Measurements from ENCODE around the gene MAN2B2. TPM values are rescaled to one million over a fixed set of nuclear protein-coding genes. Genes with fewer than 3 reads are reported as not detected.
A peak's percentile ranks its signal among the peaks of the same experiment; 100 is the strongest.

The MAN2B2 gene
- total RNA-seq, 2 experiments from 2014 or later = 36.1 to 36.7 TPM

DNA sequence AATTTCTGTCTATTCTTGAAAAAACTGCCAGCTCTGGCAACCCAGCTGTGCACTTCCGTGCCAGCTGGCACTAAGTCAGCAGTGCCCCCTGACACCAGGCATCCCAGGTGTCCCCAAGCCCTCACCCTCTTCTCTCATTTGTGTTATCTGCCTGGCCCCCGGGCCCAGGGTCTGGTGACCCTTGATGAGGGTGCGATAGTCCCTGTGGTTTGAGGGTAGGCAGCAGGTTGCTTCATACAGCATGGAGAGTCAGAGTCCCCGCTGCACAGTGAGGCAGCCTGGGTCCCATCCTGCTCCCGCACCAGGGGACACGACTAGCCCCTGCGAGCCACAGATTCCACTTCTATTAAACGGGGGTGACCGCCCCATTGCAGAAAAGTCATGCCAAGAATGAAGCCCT lies 1.9 kb downstream of the MAN2B2 start:
- H3K36me3 Mint-ChIP-seq (ENCODE audit: low read depth) = peaks cover 40% of the 10 kb centered on the region
- H3K27ac Mint-ChIP-seq = peak overlapping the region; percentile 20
- H3K4me3 Mint-ChIP-seq = peak overlapping the region; percentile 58
- H3K4me1 Mint-ChIP-seq = peaks cover 14% of the 10 kb centered on the region
- POLR2A ChIA-PET = interaction anchor here (0.6 kb wide), 1 partner anchor 99 kb away, joined by 4 read pairs; no protein-coding TSS in a partner anchor
- no peak for DNase-seq
- CTCF ChIA-PET = no interaction called here
- H3K27me3 Mint-ChIP-seq = no peaks in the 10 kb centered on the region
- peaks cover 4% of the 10 kb centered on the region for H3K9me3 Mint-ChIP-seq

GRCh38 chr4:6577409-6577808 lies 2.4 kb downstream of the MAN2B2 start:
- Mint-ChIP-seq H3K27ac (no peak overlapping the region), H3K4me1 (peaks cover 14% of the 10 kb centered on the region), H3K9me3 (peaks cover 4% of the 10 kb centered on the region), H3K36me3 (ENCODE audit: low read depth) (peaks cover 44% of the 10 kb centered on the region), H3K4me3 (peak overlapping the region; percentile 58), H3K27me3 (no peaks in the 10 kb centered on the region)
- ChIA-PET CTCF (no interaction called here), POLR2A (no interaction called here)
- no peak for DNase-seq

GRCh38 chr4:6578221-6578620 lies 3.2 kb downstream of the MAN2B2 start:
- Mint-ChIP-seq H3K4me1 (peaks cover 14% of the 10 kb centered on the region), H3K36me3 (ENCODE audit: low read depth) (peaks cover 50% of the 10 kb centered on the region), H3K27me3 (no peaks in the 10 kb centered on the region), H3K4me3 (no peak overlapping the region), H3K27ac (no peak overlapping the region), H3K9me3 (peaks cover 9% of the 10 kb centered on the region)
- ChIA-PET CTCF (no interaction called here), POLR2A (no interaction called here)
- DNase-seq = no peak

- Mint-ChIP-seq H3K36me3 (ENCODE audit: low read depth) (peaks cover 68% of the 10 kb centered on the region), H3K27ac (no peak overlapping the region), H3K9me3 (peaks cover 11% of the 10 kb centered on the region), H3K4me1 (peaks cover 8% of the 10 kb centered on the region), H3K4me3 (no peak overlapping the region), H3K27me3 (no peaks in the 10 kb centered on the region)
- ChIA-PET CTCF (no interaction called here), POLR2A (no interaction called here)
- DNase-seq = no peak
These were observed 5.4 kb downstream of the MAN2B2 start for GRCh38 chr4:6580353-6580752.

DNA sequence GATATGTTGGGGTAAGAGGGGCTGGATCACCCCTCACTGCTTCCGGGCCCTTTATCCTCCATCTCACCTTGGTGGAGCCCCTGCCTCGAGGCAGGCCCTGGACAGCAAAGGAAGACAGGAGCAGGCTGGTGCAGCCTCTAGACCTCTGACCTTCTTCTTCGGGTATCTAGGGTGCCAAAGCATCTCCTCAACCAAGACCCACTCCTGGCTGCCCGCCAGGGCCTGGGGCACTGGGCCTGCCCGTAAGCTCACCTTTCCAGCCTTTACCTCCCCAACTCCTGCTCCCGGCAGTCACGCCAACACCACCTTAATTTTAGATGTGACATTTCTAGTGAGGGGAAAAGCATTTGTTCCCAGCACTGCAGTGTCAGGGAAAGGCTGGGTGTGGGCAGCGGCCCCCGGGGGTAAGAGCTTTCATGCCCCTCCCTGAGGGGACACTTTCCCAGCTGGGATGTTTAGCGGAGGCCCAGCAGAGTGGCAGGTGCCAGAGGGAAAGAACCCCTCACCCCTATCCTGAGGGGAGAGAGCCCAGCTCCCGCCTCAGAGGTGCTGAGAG lies 6.7 kb downstream of the MAN2B2 start:
- POLR2A ChIA-PET = no interaction called here
- no peak overlapping the region for H3K4me3 Mint-ChIP-seq
- peaks cover 11% of the 10 kb centered on the region for H3K9me3 Mint-ChIP-seq
- H3K27me3 Mint-ChIP-seq = no peaks in the 10 kb centered on the region
- no peak for DNase-seq
- H3K4me1 Mint-ChIP-seq = peaks cover 3% of the 10 kb centered on the region
- peaks cover 70% of the 10 kb centered on the region for H3K36me3 Mint-ChIP-seq (ENCODE audit: low read depth)
- CTCF ChIA-PET = interaction anchor here (0.7 to 1.4 kb wide), 2 partner anchors 9 to 11 kb away, joined by 3 to 4 read pairs; no protein-coding TSS in a partner anchor
- H3K27ac Mint-ChIP-seq = no peak overlapping the region

GRCh38 chr4:6582889-6583490 lies 8.0 kb downstream of the MAN2B2 start:
- Mint-ChIP-seq H3K4me1 (peaks cover 3% of the 10 kb centered on the region), H3K36me3 (ENCODE audit: low read depth) (peaks cover 64% of the 10 kb centered on the region), H3K9me3 (peaks cover 11% of the 10 kb centered on the region), H3K27me3 (no peaks in the 10 kb centered on the region), H3K4me3 (no peak overlapping the region), H3K27ac (no peak overlapping the region)
- POLR2A ChIA-PET = no interaction called here
- no peak for DNase-seq
- CTCF ChIA-PET = interaction anchor here (1.2 to 1.4 kb wide), 2 partner anchors 9 to 36 kb away, joined by 3 read pairs; no protein-coding TSS in a partner anchor

- ChIA-PET CTCF (no interaction called here), POLR2A (no interaction called here)
- H3K4me3 Mint-ChIP-seq = no peak overlapping the region
- no peaks in the 10 kb centered on the region for H3K4me1 Mint-ChIP-seq
- no peak overlapping the region for H3K27ac Mint-ChIP-seq
- peaks cover 7% of the 10 kb centered on the region for H3K9me3 Mint-ChIP-seq
- peaks cover 50% of the 10 kb centered on the region for H3K36me3 Mint-ChIP-seq (ENCODE audit: low read depth)
- no peak for DNase-seq
- H3K27me3 Mint-ChIP-seq = no peaks in the 10 kb centered on the region
These were observed 9.9 kb downstream of the MAN2B2 start for GRCh38 chr4:6584865-6585264.

DNA sequence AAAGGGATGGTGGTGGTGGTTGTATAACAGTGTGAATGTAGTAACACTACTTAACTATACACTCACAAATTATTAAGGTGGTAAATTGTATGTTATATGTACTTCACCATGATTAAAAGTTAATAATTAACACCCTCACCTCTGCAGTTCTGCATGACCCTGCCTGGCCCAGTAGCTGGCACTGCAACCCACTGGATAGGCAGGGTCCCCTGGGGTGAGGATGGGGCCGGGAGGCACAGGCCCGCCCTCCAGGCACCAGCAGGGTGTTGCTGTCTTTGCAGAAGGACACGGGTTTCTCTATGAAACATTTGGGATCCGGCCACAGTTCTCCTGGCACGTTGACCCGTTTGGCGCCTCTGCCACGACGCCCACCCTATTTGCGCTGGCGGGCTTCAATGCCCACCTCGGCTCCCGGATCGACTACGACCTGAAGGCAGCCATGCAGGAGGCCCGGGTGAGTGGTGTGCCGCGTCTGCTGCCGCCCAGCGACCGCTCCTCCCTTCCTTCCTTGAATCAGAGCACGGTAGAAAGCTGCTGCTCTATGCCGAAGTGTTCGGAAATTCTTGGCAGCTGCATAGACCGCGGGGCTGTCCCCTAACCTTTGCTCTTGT lies 11.8 kb downstream of the MAN2B2 start:
- POLR2A ChIA-PET = no interaction called here
- CTCF ChIA-PET = no interaction called here
- Mint-ChIP-seq H3K4me1 (no peaks in the 10 kb centered on the region), H3K9me3 (peaks cover 7% of the 10 kb centered on the region), H3K4me3 (no peak overlapping the region), H3K27ac (no peak overlapping the region), H3K27me3 (no peaks in the 10 kb centered on the region), H3K36me3 (ENCODE audit: low read depth) (peaks cover 32% of the 10 kb centered on the region)
- DNase-seq = no peak

DNA sequence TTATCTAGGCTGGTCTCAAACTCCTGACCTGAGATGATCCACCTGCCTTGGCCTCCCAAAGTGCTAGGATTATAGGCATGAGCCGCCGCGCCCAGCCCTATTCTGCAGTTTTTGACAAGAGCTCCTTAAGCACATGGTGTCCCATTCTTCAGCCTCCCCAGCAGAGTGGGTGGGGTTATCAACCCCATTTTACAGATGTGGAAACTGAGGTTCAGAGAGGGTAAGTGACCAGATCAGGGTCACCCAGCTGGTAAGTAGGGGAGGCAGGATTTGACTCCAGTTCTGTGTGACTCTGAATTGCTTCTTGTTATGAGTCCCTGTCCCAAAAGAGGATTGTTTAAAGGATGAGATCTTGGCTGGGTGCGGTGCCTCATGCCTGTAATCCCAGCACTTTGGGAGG lies 14.5 kb downstream of the MAN2B2 start:
- ChIA-PET CTCF (interaction anchor here (1.1 to 1.2 kb wide), 2 partner anchors 12 to 49 kb away, joined by 3 to 5 read pairs; no protein-coding TSS in a partner anchor), POLR2A (no interaction called here)
- Mint-ChIP-seq H3K27ac (no peak overlapping the region), H3K36me3 (ENCODE audit: low read depth) (peaks cover 10% of the 10 kb centered on the region), H3K27me3 (no peaks in the 10 kb centered on the region), H3K4me1 (no peaks in the 10 kb centered on the region), H3K9me3 (no peaks in the 10 kb centered on the region), H3K4me3 (no peak overlapping the region)
- DNase-seq = no peak

- H3K27me3 Mint-ChIP-seq = no peaks in the 10 kb centered on the region
- CTCF ChIA-PET = interaction anchor here (1.2 to 1.5 kb wide), 2 partner anchors 9 to 19 kb away, joined by 3 read pairs; no protein-coding TSS in a partner anchor
- H3K4me1 Mint-ChIP-seq = no peaks in the 10 kb centered on the region
- POLR2A ChIA-PET = no interaction called here
- no peaks in the 10 kb centered on the region for H3K9me3 Mint-ChIP-seq
- H3K4me3 Mint-ChIP-seq = no peak overlapping the region
- H3K27ac Mint-ChIP-seq = no peak overlapping the region
- DNase-seq = no peak
- peaks cover 11% of the 10 kb centered on the region for H3K36me3 Mint-ChIP-seq (ENCODE audit: low read depth)
These were observed 16.3 kb downstream of the MAN2B2 start for GRCh38 chr4:6591313-6591712.

- H3K9me3 Mint-ChIP-seq = no peaks in the 10 kb centered on the region
- CTCF ChIA-PET = interaction anchor here (1.2 to 1.5 kb wide), 2 partner anchors 10 to 19 kb away, joined by 3 read pairs; no protein-coding TSS in a partner anchor
These were observed 16.8 kb downstream of the MAN2B2 start for GRCh38 chr4:6591781-6592180.

DNA sequence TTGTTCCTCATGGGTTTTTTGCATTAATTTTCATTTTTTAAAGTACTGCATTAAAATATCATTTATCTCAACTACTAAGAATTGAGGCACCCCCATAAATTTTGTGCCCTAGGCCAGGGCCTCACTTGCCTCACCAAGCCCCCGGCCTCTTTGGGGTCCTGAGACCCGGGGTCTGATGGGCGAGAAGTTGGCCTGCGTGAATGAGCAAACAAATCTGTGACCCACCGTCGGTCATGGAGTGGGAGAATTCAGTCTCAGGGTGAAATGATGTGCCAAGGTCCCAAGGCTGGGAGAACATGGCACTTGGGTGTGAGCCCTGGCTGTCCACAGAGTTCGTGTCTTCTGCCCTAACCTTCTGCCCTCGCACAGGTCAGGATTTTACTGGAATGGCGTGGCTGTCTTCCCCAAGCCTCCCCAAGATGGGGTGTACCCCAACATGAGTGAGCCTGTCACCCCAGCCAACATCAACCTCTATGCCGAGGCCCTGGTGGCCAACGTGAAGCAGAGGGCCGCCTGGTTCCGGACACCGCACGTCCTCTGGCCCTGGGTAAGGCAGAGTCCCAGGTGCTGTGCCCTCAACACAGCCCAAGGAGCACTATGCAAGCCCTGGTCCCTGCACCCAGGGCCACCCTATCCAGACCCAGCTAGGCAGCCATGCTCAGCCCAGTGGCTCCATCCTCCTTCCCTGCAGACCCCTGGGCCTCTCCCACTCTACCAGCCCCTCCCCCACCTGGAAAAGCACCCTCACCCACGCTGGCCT lies 18.0 kb downstream of the MAN2B2 start:
- no peak overlapping the region for H3K4me3 Mint-ChIP-seq
- H3K27me3 Mint-ChIP-seq = no peaks in the 10 kb centered on the region
- H3K36me3 Mint-ChIP-seq (ENCODE audit: low read depth) = peaks cover 11% of the 10 kb centered on the region
- POLR2A ChIA-PET = no interaction called here
- no peak for DNase-seq
- H3K9me3 Mint-ChIP-seq = no peaks in the 10 kb centered on the region
- CTCF ChIA-PET = interaction anchor here (1.5 kb wide), 1 partner anchor 11 kb away, joined by 3 read pairs; no protein-coding TSS in a partner anchor
- H3K4me1 Mint-ChIP-seq = no peaks in the 10 kb centered on the region
- no peak overlapping the region for H3K27ac Mint-ChIP-seq

More at GRCh38 chr4:6591781-6592180, 16.8 kb downstream of the MAN2B2 start:
- H3K36me3 Mint-ChIP-seq (ENCODE audit: low read depth) = peaks cover 11% of the 10 kb centered on the region
- no peaks in the 10 kb centered on the region for H3K27me3 Mint-ChIP-seq
- no peak overlapping the region for H3K4me3 Mint-ChIP-seq
- POLR2A ChIA-PET = no interaction called here
- H3K27ac Mint-ChIP-seq = no peak overlapping the region
- no peaks in the 10 kb centered on the region for H3K4me1 Mint-ChIP-seq
- DNase-seq = no peak

DNA sequence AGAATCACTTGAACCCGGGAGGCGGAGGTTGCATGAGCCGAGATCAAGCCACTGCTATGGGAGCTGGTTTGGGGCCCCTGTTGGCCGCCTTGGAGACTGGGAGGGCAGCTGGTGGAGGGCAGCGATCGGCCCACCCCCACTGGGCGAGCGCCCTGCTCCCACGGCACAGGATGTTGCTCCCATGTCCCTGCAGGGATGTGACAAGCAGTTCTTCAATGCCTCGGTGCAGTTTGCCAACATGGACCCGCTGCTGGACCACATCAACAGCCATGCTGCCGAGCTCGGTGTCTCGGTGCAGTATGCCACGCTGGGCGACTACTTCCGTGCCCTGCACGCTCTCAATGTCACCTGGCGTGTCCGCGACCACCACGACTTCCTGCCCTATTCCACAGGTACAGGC lies 19.4 kb downstream of the MAN2B2 start:
- Mint-ChIP-seq H3K36me3 (ENCODE audit: low read depth) (peaks cover 11% of the 10 kb centered on the region), H3K4me3 (no peak overlapping the region), H3K27ac (no peak overlapping the region), H3K27me3 (no peaks in the 10 kb centered on the region), H3K9me3 (no peaks in the 10 kb centered on the region), H3K4me1 (no peaks in the 10 kb centered on the region)
- no peak for DNase-seq
- ChIA-PET POLR2A (no interaction called here), CTCF (interaction anchor here (0.7 kb wide), 1 partner anchor 10 kb away, joined by 3 read pairs; no protein-coding TSS in a partner anchor)
